Right lobe of liver (tissue), 4 donors: Measurements from ENCODE around the gene NAV2.

Source experiments
- CTCF ChIP-seq, 4 donors: fragments of 200-600 bp in 3 of 4; fragments of 450-650 bp in 1 of 4; IDR thresholded peaks; one replicate each; pipeline versions ENCODE4 v1.5.1 to v1.8.0; 2016 to 2022; ENCODE audit warnings: antibody characterized with exemption in 4 of 4, mild to moderate bottlenecking in 2 of 4
- POLR2A ChIP-seq: fragments of 450-650 bp; IDR thresholded peaks from one replicate; pipeline ENCODE4 v1.6.1; 2017; ENCODE audit warnings: antibody characterized with exemption, mild to moderate bottlenecking
- donor health status: DM: no; HTN: no; CAD: no.
- donor health status: DM: no; HTN: no; CAD: no.
- donor health status: DM: no; HTN: yes; CAD: no.

- TF ChIP-seq CTCF (IDR thresholded peaks at IDR 0.05) (no peak), POLR2A (no peak)
Observed at GRCh38 chr11:19849947-19850593, 137.4 kb downstream of the NAV2 start.
